ENCODE results near the gene PAK1.

PAK1 gene

GRCh38 chr11:77361184-77361583, 112.7 kb downstream of the PAK1 start:
- no peak for DNase-seq

DNA sequence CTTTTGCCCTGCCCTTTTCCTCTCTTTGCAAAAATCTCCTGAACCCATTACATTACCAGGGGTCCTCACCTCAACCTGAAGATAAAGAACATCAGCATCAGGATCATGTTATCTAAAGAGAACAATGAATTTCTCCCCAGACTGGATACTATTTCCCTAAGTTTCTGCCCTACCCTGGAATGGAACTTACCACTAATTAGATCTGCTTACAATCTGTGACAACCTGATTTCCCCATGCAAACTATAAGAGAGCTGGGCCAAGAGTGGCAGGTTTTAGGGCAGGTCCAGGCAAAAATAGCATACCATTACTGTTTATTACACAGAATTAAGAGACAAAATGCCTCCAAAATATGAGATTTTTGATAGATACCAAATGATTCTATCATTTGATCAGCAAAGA, 114.4 kb downstream of the PAK1 start:
- DNase-seq, result no peak

- DNase-seq, result no peak
Measured at GRCh38 chr11:77353131-77353530, 120.8 kb downstream of the PAK1 start.

DNA sequence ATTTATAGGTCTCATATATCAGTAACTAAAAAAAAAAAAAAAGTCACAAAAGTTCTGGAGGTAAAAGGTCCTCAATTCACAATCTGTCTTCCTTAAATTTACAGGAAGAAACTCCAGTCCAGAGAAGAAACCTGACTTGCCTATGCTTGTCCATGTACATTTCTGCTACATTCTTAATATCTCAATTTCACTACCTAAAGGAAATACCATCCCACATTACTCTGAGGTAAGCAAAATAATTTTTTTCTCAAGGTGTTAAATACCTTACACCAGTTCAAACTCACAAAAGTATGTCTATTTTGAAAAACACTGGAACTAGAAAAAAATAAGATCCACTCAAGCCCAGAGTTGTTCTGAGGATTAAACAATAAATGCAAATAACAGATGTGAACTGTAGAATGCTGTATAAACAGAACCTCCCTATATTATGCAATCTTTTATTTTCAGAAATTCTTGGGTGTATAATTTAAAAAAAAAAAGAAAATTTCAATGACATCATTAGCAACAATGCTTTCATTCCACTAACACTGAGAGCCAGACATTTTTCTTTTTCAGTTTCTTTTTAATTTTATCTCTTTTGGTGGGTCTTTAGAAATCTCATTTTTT, 122.5 kb downstream of the PAK1 start:
- DNase-seq, result no peak

DNA sequence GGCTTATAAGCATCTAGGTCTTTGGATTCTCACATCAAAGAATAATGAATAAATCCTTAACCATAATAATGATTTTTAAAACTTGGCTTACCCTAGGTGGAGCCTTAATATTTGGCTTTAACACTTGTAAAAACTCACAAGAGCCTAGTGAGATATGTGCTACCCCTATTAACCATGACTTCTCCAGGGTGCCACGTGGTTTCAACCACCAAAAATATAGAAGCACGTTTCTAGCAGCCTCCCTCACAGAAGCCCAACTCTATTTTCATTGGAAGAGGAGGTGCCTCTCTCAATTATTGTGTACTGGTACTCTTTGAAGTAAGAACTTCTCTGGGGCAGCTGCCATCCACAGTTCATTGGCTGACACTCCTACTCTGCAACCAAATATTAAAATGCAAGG, 125.9 kb downstream of the PAK1 start:
- no peak for DNase-seq

- DNase-seq, result no peak
Measured at GRCh38 chr11:77346906-77347603, 126.8 kb downstream of the PAK1 start.

DNA sequence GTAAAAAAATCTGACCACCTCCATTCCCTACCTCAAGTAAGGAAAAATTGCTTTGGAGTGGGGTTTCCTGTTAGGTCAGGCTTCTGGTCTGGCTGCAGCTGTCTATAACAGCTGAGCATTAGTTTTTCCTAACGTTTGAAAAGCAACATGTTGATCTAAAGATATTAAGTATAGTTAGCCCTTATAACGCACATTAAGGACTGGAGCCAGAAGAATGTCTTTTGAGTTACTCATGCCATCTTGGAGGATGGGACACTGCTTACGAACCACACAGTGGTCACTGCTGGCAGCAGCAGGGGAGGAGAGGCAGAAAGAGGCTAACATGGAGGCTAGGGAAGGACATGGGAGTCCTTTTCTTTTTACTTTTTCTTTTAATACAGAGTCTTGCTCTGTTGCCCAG, 128.3 kb downstream of the PAK1 start:
- no peak for DNase-seq

DNA sequence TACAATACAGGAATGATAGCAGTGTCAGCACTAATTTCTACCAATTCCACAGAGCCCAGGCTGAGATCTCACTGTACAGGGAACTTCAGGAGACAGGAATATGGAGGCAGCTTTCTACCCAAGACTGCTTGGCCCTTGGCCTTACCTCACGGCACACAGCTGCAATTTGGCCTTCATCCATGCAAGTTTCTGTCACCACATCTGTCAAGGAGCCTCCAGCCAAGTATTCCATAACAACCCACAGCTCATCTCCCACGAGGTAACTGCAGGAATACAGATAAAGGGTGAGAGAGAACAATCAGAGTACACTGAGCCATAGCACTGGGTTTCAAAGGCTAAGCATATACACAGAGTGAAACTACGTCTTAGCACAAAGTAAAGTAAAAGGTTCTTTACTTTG, 133.4 kb downstream of the PAK1 start:
- no peak for DNase-seq

GRCh38 chr11:77332259-77332658, 141.6 kb downstream of the PAK1 start:
- no peak for DNase-seq

GRCh38 chr11:77325159-77325558, 148.7 kb downstream of the PAK1 start:
- no peak for DNase-seq

GRCh38 chr11:77324508-77324907, 149.4 kb downstream of the PAK1 start:
- DNase-seq, result no peak

- no peak for DNase-seq
Measured at GRCh38 chr11:77322926-77323590, 150.8 kb downstream of the PAK1 start.

- no peak for DNase-seq
Measured at GRCh38 chr11:77322506-77322905, 151.4 kb downstream of the PAK1 start.

DNA sequence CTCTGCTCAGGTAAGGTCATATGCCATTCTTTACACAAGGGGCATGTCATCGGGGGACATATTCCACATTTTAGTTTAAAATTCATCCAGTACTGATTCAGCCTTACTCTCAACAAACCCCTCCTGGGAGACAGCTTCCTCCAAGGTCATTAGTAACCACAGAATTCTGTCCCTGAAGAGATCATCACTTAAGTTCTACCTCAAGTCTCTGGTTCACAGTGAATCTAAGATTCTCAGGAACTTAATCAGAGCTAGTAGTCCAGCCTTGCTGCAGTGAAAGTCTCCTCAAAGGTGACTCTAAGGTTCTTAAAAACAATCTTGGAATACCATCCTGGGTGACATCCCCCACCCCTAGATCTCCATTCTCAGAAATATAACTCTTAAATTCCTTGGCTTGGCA, 153.5 kb downstream of the PAK1 start:
- no peak for DNase-seq

GRCh38 chr11:77318600-77318999, 155.3 kb downstream of the PAK1 start:
- no peak for DNase-seq

- no peak for DNase-seq
Measured at GRCh38 chr11:77316733-77317342, 157.1 kb downstream of the PAK1 start.

- DNase-seq, result no peak
Measured at GRCh38 chr11:77312107-77312506, 161.8 kb downstream of the PAK1 start.

DNA sequence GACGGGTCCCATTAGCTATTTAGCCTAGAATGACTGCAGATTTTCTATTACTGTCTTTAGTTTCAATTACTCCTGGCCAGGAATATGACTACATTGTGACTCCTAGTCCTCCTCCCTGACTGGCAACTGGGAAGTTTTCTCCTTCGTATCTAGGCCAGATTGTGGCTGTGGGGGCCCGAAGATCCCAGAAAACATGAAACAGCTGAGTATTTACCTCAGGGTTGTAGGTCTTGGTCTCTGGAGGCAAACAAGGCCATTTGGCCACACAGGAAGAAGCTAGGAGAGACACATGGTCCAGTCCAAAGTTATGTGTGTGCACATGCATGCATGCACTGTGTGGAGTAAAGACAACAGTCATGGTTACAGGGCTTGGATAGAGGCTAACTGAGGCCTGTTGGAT, 162.2 kb downstream of the PAK1 start:
- no peak for DNase-seq

- DNase-seq, result no peak
Measured at GRCh38 chr11:77310721-77311120, 163.2 kb downstream of the PAK1 start.

DNA sequence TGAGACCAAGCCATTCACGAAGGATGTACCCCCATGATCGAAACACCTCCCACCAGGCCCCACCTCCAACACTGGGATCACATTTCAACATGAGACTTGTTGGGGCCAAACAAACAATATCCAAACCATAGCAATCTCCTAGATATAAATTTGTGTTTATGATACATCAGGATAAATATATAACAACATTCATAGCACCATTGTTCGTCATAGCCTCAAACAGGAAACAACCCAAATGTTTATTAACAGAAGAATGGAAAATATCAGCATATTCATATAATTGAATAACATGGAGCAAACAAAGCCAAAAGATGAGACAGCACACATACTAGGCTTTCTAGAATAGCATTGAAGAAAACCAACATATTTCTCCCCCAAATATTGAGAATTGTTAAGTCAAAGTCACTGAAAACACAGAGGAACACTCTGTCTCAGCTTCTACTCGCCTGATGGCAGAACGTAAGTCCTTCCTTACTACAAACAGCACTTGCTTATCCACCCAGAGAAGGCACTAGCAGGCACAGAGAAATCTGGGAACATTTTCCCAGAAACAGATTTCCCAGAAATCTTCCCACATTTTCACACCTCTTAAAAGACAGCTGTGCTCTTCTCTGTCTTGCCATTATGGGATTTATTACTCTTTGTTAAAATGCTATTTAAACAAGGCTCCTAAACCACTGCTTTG, 164.4 kb downstream of the PAK1 start:
- no peak for DNase-seq

DNA sequence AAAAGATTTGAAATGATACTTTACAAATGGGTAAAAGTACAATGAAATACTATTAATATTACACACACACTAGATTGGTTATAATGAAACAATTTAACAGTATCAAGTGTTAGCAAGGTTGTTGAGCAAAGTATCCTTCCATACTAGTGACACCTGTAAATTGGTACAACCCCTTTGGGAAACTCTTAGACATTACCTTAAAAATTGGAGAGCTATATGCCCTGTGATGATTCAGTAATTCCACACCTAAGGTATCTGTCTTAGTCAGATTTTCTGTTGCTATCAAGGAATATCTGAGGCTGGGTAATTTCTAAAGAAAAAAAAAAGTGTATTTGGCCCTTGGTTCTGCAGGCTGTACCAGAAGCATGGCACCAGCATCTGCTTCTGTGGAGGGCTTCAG, 165.1 kb downstream of the PAK1 start:
- DNase-seq, result no peak

DNA sequence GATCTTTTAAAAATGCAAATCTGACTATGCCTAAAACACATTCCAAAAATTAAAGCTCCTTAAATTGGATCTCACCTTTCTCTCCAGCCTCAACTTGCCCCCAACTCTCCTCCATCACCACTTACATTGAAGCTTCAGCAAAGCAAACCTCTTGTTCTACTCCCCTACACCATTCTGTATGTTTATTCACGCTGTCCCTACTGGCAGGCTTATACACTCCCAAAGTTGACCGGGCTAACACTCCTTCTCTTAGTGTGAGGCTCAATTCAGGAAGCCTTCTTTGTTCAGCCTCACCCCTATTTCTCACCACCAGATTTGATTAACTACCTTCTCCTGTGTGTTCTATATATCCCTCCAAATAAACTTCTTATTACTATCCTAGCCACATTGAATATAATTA, 170.6 kb downstream of the PAK1 start:
- no peak for DNase-seq

GRCh38 chr11:77302752-77303151, 171.1 kb downstream of the PAK1 start:
- no peak for DNase-seq
